Mammary epithelial cell (primary cell): Measurements from ENCODE around the gene HOXA7.

ENCODE experiments used
- EZH2 ChIP-seq: IDR thresholded peaks from 2 replicates; pipeline ENCODE4 v1.6.1; 2012; ENCODE audit warnings: low read length, inconsistent platforms, borderline replicate concordance
- TF ChIP-seq, protein P1 (sequence below), 2 donors: IDR thresholded peaks in 1 of 2; conservative IDR thresholded peaks in 1 of 2; 2 replicates each; pipeline ENCODE4 v1.5.1; 2011 to 2012; ENCODE audit warnings: inconsistent platforms in 2 of 2, low read length in 2 of 2, mild to moderate bottlenecking in 2 of 2, control low read depth in 1 of 2, low read depth in 1 of 2; ENCODE audit not compliant: insufficient read depth in 1 of 2; ENCODE audit errors: extremely low read depth in 1 of 2

DNA sequence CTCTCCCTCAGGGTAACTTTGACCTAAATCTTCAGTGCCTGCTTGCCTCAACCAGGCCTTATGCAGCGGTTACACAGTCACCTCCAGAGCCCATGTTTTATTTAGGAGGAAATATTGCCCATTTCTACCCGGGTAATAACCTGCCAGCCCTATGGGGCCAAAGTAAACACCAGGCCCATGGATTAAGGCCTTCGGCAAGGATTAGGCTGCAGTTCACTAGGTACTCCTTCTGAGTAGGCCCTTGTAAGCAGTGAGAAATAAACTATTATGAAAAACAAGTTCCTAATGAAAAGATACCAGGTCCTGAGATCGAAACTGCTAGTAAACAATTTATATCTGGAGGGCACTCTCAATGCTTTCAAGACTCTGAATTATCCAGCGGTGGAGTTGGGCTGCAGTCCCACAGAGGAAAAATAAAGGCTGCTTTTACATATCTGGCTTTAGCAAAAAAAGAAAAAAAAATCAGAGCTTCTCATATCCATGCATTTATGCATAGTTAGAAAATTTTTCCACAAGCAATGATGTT is 21.4 kb upstream of the HOXA7 start:
- TF ChIP-seq, protein P1, sequence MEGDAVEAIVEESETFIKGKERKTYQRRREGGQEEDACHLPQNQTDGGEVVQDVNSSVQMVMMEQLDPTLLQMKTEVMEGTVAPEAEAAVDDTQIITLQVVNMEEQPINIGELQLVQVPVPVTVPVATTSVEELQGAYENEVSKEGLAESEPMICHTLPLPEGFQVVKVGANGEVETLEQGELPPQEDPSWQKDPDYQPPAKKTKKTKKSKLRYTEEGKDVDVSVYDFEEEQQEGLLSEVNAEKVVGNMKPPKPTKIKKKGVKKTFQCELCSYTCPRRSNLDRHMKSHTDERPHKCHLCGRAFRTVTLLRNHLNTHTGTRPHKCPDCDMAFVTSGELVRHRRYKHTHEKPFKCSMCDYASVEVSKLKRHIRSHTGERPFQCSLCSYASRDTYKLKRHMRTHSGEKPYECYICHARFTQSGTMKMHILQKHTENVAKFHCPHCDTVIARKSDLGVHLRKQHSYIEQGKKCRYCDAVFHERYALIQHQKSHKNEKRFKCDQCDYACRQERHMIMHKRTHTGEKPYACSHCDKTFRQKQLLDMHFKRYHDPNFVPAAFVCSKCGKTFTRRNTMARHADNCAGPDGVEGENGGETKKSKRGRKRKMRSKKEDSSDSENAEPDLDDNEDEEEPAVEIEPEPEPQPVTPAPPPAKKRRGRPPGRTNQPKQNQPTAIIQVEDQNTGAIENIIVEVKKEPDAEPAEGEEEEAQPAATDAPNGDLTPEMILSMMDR (conservative IDR thresholded peaks at IDR 0.05 in 1 of 2, IDR thresholded peaks at IDR 0.05 in 1 of 2; ENCODE audit: extremely low read depth in 1 of 2, insufficient read depth in 1 of 2, low read depth in 1 of 2, low read length in 2 of 2) = no peak
- TF ChIP-seq EZH2 = no peak
